Fibroblast of peridontal ligament (primary cell): Measurements from ENCODE around the gene SMIM28.
"Not testable (repeated sequence)": the region's sequence is repeated elsewhere in the genome, so short reads cannot be mapped to it uniquely, and the experiment has no call there.

ENCODE experiments used
- DNase-seq: peaks from one replicate; pipeline ENCODE4 v3.0.0-alpha.2; 2010; ENCODE audit errors: extremely low read depth

SMIM28 gene

DNA sequence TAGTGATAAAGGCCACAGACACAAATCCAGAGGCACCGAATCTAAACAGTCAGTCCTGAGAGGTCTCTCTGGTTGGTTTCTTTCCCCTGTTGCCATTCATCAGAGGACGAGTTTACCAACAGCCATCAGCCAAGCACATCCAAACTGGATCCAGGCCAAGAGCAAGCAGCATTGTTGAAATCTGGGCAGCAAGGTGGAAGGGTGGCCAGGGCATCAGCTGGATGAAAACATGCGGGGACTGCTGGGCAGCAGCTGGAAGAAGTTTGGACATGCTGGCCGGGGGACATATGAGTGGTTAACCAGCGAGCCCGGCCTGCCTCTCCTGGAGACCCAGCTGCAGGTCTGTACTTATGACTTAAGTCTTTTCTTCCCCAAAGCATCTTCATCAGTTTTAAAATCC is at the start of gene SMIM28:
Gene SMIM28 (plus strand): TSS at position 62 of the 400 bp plus-strand sequence. CDS start 168 bp downstream, at position 230.
- no peak for DNase-seq

DNA sequence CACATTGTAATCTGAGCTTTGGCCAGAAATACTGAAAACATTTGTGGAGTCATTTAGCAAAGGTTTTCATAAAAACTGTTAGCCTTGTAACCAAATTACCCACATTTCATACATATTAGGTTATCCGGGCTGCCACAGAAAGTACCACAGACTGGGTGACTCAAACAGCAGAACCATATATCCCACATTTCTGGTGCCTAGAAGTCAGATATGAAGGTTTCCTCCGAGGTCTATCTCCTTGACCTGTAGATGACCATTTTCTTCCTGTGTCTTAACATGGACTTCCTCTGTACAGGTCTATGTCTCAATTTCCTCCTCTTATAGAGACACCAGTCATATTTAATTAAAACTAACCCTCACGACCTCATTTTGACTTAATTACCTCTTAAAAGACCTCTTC is 49.5 kb upstream of the SMIM28 start:
- DNase-seq = no peak

DNA sequence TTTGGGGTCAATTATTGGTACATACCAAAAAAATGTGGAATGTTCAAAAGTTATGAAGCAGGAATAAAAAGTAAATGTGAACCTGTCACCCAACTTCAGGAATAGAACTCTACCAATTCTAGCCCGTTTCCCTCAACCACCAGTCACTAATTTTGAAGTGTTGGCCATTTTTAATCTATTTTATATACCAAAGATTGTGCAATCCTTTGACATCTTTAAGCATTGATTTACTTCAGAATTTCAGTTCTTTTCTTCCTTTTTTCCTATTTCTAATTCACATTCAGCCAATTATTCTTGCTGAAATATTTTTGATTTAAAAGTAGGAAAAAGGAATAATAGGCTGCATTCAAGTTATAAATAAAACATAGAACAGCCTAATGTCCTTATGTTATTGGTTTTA is 46.9 kb upstream of the SMIM28 start:
- no peak for DNase-seq

DNA sequence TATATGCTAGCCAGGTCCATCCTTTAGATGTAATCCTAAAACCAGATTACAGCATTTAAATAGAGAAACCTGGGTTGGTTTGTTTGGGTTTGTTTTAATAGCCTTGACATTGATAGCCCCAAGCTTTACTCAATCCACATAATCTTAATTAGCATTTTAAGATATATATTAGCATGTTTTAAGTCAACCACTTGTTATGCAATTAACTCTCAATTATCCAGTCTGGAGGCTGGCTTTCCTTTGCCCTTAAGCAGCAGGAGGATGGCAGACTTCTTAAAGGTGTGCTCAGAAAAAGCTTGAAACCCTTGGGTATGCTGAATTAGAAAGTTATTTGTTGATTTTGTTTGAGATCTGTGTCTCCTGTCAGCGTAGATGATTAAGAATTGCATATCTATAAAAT is 46.3 kb upstream of the SMIM28 start:
- no peak for DNase-seq

DNA sequence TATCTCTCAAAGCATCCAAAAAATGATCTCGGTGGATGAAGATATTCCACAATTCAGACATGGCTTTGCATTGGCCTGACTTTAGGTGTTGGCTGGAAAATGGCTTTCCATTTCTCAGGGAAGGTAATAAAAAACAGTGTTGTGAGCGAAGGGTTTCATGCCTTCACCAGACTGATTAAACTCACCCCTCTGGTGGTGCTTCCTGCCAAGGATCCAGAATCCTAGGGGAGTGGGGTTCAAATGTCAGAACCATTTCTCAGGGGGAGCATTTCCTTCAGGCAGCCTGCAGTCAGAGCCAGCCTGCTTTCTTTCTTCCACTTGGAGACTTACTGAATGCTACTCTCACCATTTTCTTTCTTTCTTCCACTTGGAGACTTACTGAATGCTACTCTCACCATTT is 45.7 kb upstream of the SMIM28 start:
- no peak for DNase-seq

DNA sequence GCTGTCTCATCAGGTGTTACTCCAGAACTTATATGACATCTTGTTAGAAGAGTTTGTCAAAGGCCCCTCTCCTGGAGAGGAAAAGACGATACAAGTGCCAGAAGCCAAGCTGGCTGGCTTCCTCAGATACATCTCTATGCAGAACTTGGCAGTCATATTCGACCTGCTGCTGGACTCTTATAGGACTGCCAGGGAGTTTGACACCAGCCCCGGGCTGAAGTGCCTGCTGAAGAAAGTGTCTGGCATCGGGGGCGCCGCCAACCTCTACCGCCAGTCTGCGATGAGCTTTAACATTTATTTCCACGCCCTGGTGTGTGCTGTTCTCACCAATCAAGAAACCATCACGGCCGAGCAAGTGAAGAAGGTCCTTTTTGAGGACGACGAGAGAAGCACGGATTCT is 43.7 kb upstream of the SMIM28 start:
- DNase-seq = no peak

DNA sequence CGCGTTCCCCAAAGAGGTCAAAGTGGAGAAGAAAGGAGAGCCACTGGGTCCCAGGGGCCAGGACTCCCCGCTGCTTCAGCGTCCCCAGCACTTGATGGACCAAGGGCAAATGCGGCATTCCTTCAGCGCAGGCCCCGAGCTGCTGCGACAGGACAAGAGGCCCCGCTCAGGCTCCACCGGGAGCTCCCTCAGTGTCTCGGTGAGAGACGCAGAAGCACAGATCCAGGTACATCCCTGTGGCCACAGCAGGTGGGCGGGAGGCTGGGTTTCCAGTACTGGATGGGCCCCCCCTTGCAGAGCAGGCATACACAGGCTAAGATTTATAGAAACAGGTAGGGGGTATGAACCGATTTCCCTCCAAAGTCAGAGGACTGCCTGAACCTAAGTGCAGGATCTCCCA is 42.7 kb upstream of the SMIM28 start:
- no peak for DNase-seq

DNA sequence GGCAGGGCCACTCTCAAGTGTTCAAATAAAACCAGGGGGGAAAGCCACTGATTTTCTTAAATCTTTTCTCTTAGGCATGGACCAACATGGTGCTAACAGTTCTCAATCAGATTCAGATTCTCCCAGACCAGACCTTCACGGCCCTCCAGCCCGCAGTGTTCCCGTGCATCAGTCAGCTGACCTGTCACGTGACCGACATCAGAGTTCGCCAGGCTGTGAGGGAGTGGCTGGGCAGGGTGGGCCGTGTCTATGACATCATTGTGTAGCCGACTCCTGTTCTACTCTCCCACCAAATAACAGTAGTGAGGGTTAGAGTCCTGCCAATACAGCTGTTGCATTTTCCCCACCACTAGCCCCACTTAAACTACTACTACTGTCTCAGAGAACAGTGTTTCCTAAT is 41.5 kb upstream of the SMIM28 start:
- no peak for DNase-seq

DNA sequence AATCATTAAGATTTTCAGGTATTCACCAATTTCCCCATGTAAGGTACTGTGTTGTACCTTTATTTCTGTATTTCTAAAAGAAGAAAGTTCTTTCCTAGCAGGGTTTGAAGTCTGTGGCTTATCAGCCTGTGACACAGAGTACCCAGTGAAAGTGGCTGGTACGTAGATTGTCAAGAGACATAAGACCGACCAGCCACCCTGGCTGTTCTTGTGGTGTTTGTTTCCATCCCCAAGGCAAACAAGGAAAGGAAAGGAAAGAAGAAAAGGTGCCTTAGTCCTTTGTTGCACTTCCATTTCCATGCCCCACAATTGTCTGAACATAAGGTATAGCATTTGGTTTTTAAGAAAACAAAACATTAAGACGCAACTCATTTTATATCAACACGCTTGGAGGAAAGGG is 40.6 kb upstream of the SMIM28 start:
- DNase-seq = no peak

DNA sequence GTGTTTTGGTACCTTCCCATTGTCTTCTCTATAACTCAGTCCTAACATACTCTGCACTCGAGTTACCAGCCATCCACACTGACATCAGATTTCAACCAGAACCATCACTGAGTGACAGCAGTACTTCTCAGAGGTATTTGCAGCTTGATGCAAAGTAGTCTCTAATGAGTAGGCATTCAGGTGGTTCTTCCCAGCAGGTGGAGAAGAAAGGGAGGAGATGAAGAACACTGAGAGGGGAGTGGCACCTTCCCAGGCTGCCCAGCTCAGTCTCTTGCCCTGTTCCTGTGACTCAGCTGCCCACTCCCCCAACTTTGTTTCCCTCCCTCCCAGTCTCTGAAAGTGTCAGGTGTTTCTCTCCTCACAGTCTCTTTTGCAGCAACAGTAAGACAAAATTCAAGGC is 38.7 kb upstream of the SMIM28 start:
- no peak for DNase-seq

DNA sequence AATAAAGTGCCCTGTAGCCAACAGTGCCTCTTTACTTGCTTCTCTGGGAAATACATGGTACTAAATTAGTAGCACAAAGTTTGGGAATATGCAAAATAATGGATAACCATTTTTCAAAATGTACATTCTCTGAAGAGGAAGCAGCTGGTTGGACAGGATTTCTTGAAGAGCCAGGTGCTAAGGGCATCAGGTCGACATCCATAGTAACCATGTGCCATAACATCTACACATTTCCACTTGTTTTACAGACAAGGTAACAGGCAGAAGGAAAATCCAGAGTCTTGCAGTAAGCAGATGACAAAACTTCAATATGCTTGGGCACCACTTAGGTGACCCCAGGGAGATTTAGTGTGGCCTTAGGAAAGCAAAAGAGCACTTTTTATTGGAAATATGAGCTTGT is 36.5 kb upstream of the SMIM28 start:
- DNase-seq = no peak

DNA sequence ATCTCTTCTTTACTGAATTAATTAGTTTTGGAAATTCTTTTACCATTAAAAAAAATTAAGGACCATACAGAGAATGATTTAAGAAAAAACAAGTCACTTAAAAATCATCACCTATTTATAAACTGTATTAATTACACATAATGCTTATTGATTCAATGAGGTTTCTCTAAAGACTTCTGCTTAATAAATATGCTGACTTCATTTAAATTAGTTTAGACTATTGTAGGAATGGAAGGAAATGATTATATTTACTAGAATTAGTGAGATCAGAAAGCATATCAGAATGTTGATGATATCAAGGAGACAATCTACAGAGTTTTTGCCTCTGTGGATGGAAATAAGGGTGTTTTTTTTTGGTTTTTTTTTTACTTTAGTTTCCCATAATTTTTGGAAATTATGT is 34.6 kb upstream of the SMIM28 start:
- DNase-seq = no peak

DNA sequence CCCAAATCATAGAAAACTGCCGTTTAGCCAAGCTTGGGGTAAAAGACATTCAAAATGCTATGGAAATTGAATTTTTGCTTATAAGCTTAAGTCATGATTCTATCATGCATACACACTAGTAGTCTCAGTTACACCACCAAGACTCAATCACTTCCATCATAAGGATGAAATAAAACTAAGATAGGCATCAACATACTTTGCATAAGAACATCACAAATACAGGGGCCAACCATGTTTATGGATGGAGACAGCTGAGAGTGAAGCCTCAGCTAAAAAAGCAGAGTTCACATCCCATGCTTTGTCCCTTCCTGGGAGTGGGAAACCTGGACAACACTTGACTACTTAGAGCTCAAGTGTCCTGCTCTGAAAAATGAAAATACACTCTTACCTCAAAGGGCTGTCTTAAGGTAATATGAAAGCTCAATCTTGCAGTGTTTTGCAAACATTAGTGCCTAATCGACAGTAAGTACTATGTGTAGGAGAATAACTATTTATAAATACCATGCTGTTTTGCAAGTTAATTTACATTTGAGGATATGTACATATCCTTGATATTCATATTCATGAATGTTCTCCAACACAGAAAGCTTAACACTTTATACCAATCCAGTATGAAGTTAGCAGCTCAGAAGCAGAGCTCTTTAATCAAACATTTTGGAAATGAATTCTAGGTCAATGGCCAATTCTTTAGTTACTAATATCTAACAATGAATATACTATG is 32.0 kb upstream of the SMIM28 start:
- DNase-seq = no peak

DNA sequence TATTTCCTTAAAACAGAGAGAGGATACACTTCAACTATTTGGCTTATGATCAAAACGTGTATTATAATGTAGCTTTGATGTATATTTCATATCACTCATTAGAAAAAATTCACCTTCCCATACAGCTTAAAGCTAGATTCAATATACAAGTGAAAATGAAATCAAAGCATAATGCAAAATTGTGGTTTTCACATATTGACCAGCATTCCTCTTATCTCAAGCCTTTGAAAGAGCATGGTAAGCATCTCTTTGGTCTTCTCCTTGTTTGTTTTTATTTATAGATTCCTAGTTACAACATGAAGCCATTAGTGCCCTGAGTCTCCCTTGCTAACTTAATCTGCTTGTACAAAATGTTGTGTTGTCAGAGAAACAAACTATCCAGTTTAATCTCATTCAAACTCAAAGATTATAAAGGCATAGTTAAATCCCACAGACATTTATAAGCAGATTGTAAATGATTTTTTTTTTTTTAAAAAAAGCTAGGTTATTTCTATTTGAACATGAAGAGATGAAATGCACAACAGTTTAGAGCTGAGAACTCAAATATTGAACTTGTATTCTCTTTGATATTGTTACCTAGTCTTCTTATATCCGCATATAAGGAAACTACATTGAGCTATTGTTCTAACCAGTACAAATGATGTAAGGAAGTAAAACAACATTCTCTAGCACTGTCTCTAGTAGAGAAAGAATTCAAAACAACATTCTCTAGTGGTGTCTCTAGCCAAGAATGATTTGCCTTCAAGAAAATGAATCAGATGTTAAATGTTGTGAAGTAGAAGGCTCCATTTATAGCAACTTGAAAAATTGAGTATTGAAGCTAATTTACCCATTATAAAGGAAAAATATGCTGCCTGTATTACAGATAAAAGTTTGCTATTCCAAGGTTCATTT is 31.2 kb upstream of the SMIM28 start:
- peak; percentile 52 for DNase-seq

DNA sequence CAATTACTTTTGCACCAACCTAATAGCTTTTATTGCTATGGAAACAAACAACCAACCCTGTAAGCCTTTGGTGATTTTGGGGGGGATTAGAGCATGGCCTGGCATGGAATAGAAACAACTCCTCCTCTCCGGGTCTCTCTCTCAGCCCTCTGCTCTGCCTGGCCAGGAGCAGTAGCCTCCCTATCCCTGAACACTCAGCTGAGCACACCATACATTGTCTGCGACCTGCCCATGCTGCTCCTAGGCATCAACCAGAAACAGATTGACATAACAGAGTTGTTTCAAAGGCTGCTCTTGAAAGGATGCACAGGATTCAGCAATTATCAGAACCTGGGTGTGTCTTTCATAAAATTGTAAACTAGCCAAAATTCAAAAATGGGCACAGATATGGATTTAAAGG is 29.8 kb upstream of the SMIM28 start:
- DNase-seq = no peak

DNA sequence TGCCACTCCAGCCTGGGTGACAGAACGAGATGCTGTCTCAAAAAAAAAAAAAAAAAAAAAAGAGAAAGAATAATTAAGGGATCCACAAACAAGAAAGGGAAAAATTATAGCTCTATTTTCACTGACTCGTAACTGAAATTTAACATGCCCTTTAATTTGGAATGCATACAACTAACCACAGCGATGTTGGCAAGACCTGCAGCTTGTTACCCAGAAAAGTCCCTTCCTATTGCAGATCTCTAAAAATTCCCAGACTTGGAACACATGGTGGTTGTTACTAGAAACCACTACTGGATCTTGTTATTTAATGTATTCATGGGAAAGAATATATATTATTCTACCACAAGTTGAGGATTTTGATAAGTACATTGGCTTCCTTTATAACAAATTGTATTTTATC is 27.8 kb upstream of the SMIM28 start:
- DNase-seq = peak; percentile 67

DNA sequence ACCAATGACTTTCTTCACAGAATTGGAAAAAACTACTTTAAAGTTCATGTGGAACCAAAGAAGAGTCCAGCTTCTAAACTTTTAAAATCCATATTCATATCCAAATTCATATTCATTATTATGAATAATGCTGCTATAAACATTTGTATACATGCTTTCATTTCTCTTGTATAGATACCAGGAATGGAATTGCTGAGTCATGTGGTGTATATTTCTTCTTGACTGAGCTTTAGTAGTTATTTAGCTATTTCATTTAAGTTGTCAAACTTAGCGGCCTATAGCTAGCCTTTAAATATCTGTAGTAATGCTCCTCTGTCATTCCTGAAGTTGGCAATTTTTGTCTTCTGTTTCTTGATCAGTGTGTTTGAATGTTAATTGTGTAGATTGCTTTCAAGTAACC is 19.8 kb upstream of the SMIM28 start:
- no peak for DNase-seq

DNA sequence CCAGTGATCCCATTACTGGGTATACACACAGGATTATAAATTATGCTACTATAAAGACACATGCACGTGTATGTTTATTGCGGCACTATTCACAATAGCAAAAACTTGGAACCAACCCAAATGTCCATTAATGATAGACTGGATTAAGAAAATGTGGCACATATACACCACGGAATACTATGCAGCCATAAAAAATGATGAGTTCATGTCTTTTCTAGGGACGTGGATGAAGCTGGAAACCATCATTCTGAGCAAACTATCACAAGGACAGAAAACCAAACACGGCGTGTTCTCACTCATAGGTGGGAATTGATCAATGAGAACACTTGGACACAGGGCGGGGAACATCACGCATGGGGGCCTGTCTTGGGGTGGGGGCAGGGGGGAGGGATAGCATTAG is 9.0 kb upstream of the SMIM28 start:
- not testable (repeated sequence) for DNase-seq

DNA sequence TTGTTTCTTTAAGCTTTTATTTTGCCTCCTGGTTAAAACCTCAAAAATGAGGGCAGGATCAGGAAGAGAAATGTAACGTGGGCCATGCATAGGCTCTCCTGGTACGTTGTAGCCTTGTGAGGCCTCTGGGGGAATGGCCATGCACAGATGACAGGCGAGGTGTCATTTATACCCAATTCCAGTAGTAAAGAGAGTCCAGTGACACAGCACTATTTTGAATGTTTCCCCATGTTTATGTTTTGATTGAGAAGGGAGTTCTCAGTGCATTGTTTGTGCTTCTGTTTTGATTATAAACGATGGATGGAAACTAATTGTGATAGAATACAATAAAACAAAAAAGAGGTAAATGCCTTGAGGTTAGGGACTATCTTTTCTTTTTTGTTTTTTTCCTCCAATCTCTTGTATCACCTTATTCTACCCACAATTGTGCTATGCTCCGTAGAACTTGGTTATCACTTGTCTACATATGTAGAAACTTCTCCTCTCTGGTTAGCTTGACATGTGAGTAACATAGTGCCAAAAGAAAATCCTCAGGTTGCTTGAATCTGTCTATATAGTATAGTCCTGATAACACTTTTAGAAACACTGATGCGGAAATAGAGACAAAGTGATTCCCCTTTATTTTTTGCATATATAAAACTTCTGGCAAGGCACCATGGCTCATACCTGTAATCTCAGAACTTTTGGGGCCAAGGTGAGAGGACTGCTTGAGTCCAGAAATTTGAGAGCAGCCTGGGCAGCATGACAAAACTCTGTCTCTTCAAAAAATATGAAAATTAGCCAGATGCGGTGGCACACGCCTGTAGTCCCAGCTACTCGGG is 6.9 kb upstream of the SMIM28 start:
- DNase-seq = no peak

DNA sequence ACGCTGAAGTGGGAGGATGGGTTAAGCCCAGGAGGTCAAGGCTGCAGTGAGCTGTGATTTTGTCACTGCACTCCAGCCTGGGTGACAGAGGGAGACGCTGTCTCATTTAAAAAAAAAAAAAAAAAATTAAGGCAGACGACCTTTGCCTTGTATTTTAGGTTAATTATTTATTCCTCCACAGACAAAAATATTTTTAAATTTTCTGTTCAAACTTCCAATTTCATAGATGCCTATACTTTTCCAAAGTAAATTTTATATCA is 6.3 kb upstream of the SMIM28 start:
- no peak for DNase-seq

DNA sequence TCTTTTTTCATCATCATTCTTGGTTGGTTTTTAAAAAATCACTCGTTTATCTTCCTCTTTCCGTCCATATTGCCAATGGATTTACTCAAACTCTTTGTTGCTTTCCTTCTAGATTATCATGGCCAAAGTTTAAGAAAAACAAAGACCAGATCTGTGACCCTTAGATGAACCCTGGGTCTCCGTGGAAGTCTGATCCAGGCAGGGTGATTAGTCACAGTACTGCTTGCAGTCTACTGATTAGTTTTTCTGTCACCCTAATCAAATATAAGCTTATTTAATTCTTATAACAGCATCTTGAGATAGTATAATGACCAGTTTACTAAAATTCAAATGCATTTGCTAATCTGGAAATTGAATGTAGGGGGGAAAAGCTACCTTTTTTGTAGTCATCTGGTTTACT is 6.0 kb upstream of the SMIM28 start:
- no peak for DNase-seq

DNA sequence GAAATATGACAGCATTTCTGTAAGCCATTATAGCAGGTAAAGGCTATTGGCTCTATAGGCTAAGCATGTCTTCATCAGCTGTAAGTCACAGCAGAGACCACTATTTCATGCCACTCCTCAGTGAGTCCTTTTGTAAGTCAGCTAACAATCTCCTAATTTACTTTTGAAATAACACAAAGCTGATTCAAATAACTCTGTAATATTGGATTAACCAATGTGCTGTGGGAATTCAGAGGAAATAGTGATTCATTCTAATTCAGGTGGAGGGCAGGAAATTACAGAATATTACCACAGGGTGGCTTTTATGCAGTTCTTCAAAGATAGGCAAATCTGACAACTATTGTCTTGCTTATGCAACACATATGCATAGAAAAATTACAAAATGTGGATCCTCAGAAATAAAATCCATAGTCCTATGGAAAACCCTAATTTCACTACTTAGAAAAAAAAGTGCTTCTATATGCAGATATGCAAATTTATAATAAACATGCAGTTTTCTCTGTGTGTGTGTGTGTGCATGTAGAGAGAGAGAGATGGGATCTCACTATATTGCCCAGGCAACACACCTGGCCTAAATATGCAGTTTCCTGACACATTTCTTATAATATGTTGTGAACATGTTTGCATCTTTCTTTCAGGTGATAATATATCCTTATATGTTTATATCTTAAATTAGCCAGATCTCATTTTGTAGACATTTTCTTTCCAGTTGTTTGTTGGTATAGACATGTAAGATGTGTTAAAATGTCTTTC is 4.8 kb upstream of the SMIM28 start:
- no peak for DNase-seq
